A549 treated with RU486 at 1 μM for 4 hours (cell line): ENCODE data around the gene PLSCR3. TPM values are rescaled to one million over a fixed set of nuclear protein-coding genes. Genes with fewer than 3 reads are reported as not detected.

Source experiments
- total RNA-seq: library from RNA; stranded (reverse); fragments of 200-300 nt; extraction: Qiagen RNA extraction; gene quantifications from 5 replicates; pipeline ENCODE4 v1.2.3, GENCODE V29; 2022; ENCODE audit warnings: low read depth

Gene PLSCR3
- 35.0 to 47.4 TPM (median 36.8 TPM) in 5 replicates for total RNA-seq

DNA sequence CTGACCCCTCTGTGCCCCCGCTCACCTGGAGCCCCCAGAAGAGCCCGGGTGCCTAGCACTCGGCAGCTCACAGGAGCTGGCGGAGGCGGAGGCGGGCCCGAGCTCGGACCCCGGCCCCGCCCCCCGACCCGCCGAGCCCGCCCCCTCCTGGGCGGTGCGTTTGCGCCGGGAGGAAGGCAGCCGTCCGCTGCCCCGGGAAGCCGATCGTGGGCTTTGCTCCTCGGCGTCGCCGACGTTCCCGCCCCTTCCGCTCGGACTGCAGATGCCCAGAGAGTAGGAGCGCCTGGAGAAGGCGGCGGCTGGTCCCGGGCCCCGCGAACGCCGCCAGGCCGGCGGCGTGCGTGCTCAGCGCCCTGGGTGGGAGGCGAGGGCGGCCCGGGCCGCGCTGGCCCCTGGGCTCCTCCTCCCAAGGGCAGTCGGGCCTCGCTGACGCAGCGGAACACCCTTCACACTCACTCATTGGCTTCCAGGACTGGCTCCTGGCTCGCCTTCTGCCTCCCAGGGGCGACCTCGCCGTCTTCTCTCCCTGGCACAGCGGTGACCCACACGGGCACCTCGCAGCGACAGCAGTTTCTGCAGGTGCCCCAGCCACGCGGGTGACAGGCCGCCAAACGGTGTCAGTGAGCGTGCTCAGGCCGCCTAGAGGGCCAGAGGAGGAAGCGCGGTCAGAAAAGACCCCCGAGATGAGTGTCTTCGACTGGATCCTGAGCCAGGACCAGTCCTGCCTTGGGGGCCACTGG lies at the start of gene PLSCR3:
PLSCR3 (minus strand) TSS at position 74 of the 740 bp plus-strand sequence. CDS start 415 bp downstream, outside the sequence.

DNA sequence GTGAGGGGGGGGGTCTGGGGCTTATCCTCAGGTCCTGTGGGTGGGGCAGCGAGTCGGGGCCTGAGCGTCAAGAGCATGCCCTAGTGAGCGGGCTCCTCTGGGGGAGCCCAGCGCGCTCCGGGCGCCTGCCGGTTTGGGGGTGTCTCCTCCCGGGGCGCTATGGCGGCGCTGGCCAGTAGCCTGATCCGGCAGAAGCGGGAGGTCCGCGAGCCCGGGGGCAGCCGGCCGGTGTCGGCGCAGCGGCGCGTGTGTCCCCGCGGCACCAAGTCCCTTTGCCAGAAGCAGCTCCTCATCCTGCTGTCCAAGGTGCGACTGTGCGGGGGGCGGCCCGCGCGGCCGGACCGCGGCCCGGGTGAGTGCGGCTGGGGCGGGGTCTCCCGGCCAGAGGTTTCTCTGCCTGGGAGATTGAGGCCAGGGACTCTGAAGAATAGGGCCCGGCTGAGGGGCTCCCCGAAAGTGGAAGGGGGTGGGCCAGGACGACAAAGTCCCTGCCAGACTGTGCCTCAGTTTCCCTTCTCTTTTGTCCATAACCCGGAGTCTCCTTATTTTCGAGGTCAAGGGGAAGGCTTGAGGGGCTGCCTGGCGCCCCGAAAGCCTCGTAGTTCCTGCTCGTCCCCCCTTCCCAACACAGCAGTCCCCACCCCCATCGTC lies 45.3 kb upstream of the PLSCR3 start, which contains the start of gene FGF11:
FGF11 (plus strand) TSS at position 51 of the 651 bp plus-strand sequence; CDS start at position 160, 109 bp downstream.

DNA sequence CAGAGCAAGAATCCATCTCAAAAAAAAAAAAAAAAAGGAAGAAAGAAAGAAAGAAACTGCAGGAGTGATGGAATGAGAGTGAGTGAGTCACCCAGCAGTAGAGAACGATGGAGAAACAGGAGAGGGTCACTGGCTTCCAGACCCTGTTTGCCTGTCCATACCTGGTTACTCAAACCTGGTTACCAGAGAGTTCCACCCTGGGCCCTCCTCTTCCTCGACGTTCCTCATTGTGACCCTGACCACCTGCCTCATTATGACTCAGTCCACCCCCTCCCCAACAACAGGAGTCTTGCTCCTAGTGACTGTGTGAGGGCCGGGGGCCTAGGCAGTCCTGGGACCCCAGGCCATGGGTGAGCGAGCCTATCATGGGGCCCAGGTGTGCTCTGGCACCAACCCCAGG lies 34.2 kb upstream of the PLSCR3 start, which contains the start of gene SPEM3:
SPEM3 (plus strand) TSS at position 301 of the 400 bp plus-strand sequence; CDS start at position 347, 46 bp downstream.

DNA sequence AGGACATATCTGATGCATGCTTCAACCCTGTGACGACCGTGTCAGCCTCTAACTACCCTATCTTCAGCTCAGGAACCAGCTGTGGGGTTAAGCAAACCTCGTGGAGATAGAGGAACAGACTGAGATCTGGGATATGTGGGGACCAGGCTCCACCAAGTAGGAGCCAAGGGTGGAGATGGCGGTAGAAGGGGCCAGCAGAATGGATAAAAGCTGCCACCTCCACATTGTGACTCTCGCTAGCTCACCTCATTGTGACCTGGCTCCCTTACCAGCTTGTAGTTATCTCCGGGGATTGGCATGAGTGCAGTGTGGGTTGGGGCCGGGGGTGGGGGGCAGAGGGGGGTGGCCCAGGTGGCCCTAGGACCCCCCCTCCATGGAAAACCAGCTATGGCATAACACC lies 31.0 kb upstream of the PLSCR3 start, which contains the start of gene SPEM2:
SPEM2 (plus strand) TSS at position 301 of the 400 bp plus-strand sequence; CDS start at position 374, 73 bp downstream.

DNA sequence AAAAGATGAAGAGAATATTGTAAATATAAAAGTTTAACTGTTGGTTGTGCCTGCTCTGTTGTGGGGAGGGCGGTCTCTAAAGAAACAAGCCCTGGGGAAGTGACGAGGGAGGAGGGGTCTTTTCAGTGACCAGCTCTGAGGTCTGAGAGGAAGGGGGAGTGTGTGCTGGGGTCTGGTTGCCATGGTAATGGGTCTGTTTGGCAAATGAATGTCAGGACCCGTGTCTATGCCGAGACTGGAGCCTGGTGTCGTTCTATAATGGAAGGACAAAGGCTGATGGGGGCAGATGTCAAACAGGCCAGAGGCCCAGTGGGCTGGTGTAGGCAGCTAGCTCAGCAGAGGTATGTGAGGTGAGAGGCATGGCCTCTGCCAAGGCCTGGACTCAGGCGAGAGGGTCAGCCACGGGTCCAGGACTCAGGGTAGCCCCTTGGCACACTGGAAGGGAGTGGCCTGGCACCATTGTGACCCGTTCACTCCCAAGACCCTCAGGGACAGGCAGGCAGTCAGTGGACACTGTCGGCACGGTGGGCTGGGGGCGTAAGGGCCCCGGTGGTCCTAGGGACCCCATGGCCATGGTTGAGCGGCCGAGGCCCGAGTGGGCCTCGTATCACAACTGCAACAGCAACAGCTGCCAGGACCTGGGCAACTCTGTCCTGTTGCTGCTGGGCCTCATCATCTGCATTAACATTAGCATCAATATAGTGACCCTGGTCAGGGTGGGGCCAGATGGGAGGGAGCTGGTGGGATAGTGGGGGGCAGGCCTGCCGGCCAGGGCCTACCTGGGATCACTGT lies 25.7 kb upstream of the PLSCR3 start, which contains the start of gene SPEM1:
SPEM1 (plus strand) TSS at position 506 of the 792 bp plus-strand sequence; CDS start at position 567, 61 bp downstream.

DNA sequence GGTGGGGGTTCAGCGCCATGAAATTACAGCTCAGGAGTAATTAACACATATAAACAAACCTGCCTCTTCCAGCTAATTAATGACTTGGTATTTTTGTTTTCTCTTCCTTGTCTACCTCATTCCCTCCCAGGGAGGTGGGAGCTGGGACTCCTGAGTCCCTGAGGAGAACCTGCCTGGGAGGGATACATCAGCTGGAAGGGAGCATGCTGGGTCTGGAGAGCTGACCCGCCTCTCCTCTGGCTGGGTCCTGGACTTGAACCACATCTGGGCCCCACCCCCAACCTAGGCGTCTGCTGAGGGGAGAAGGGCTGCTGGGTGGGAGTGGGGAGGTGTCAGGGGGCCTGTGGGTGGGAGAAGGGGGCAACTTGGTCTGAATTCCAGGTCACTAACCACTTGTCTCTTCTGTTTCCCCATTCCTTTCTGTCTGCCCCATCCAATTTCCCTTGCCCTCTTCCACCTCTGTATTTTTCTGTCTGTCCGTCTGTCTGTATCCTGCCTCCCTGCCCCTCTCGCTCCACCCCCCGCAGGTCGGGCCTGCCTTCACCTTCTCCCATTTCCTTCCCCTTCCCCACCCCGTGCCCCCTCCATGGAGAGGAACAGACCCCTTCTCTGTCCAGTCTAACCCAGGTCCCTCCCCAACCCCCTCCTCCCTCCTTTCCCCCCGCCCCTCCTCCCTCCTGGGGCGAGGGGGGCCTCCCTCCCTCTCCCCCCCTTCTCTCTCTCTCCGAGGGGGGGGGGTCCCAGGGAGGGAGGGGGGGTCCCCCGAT lies 13.3 kb upstream of the PLSCR3 start, which contains the start of gene NLGN2:
NLGN2 (plus strand) TSS at position 361 of the 767 bp plus-strand sequence. CDS start 411 bp downstream, outside the sequence.

DNA sequence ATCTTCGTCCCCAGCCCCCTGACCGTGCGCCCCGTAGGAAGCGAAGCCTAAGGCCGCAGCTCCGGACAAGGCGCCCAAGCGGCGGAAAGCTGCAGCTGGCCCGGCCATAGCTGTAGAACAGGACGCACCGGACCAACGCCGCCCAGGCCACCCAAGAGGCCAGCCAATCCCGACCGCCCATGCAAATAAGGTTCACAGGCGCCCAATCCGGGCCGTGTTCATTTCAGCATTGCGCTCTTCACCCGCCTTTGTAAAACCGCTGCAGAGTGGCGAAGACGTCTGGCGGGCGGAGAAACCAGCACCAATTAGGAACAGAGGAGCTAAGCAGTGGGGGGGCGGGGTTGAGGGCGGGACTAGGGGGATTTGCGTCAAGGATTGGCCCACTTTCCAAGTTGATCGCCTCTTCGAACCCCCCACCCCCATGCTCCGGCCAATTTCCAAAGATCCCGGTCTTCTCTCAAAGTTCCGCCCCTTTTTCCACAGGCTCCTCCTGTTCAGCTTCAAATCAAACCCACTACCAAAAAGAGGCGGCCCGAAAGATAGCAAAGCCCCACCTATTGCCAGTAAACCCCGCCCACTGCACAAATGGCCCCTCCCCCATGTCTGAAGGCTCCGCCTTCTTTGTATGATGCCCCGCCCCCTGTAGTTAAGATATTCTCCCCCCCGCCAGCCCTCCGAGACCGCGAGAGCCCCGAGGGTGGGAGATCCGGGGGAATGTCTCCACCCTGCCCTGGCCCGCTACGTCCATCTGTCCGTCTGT lies 9.8 kb upstream of the PLSCR3 start, which contains the start of gene TMEM256:
TMEM256 (minus strand) TSS at position 121 of the 760 bp plus-strand sequence; CDS start at position 108, 13 bp downstream.

DNA sequence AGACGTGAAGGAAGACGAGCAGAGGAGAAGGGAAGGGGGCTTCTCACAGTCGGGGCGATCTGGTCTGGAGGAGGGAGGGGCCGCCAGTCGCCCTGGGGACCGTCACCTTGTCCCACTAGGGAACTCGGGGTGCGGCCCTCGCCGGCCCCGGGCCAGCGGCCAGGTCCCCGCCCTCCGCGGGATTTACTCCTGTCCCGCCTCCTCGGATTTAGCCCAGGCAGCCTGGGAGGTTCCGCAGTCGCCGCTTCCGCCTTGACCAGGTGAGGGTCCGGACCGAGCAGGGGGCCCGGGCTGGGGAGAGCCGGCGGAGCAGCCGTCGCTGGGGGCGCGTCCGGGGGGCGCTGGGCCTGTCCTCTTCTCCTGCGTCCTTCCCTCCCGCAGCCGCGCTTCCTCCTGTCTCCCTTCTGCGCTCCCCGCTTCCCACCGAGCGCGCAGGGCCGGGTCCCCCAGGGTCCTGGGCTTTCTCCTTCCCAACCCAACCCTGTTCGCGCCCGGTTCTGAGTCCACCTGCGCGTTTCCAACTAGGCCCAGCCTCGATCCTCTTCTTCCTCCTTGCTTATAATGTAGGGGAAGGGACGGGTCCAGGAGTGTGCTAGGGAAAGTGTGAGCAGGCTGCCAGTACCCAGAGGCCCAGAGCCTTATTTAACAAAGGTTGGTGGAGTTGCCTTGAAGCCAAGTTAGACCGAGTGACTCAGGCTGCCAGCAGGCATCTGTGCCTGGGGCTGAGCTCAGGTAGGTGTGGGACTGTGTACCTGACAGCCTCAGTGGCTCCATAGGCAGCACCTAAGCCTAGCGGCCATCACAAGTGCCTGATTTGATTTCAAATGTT lies 13.3 kb downstream of the PLSCR3 start, which contains the start of gene TNK1:
TNK1 (plus strand) TSS at position 235 of the 829 bp plus-strand sequence. CDS start 1,838 bp downstream, outside the sequence.

DNA sequence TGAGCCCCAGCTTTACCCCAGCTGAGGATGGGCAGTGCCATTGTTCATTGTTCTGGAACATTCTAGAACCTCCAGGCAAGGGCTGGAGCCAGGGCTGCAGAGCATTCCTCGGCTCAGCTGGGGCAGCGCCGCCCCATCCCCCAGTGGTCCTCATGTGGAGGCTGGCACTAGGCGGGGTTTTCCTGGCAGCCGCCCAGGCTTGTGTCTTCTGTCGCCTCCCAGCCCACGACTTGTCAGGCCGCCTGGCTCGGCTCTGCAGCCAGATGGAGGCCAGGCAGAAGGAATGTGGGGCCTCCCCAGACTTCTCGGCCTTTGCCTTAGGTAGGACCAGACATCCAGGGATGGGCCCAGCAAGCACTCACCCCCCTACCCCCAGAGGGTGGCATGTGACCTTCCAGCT lies 39.3 kb downstream of the PLSCR3 start, which contains the start of gene TMEM95:
TMEM95 (plus strand) TSS at position 104 of the 400 bp plus-strand sequence; CDS start at position 153, 49 bp downstream.

DNA sequence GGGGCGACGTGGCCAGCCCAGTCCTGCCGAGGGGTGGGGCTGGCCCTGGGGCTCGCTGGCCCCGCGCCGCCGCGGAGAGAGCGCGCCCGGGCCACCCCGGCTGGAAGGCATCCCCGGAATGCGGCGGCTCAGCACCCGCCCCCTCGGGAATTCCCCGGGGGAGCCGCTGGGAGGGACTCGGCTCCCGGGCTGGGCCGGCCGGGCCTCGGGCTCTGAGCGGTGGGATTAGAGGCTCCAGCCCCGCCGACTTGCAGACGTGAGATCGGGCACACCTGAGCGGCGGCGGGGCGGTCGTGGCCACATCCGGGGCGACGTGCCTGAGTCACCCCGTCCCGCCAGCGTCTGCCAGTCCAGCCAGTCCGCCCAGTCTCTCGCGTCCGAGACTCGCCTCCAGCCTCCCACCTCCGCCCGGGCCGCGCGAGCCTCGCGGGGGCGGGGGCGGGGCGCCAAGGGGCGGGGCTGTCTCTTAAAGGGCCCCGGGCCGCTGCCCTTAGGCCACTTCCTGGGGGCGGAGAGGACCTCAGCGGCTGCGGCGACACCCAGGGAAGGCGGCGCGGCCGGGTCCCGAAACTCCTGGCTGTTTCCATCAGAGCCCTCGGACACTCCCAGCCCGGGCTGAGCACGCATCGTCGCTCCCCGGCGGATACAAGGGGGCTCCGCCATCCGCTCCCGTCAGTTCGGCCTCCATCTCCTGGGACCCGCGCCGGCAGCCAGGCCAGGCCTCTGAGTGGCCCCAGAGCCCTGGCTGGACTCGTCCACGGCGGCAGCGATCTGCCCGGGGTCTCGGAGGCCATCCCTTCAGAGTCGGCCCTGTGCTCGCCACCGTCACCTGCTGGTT lies 42.4 kb downstream of the PLSCR3 start, which contains the start of gene KCTD11:
KCTD11 (plus strand) TSS at position 498 of the 838 bp plus-strand sequence.

Other genes starting within 250 kb of the PLSCR3 start
- 1.0 to 1.5 TPM (median 1.3 TPM) in 5 replicates for gene ASGR1, start 215.2 kb downstream of the PLSCR3 start, total RNA-seq
- gene DLG4, start 174.7 kb downstream of the PLSCR3 start, total RNA-seq: 7.2 to 10.7 TPM (median 8.9 TPM) in 5 replicates
- 373 to 531 TPM (median 506 TPM) in 5 replicates for gene ACADVL, start 174.6 kb downstream of the PLSCR3 start, total RNA-seq
- gene DVL2, start 160.0 kb downstream of the PLSCR3 start, total RNA-seq: 26.1 to 39.5 TPM (median 37.0 TPM) in 5 replicates
- gene PHF23, start 155.1 kb downstream of the PLSCR3 start, total RNA-seq: 82.3 to 110 TPM (median 92.2 TPM) in 5 replicates
- gene GABARAP, start 152.1 kb downstream of the PLSCR3 start, total RNA-seq: 678 to 759 TPM (median 700 TPM) in 5 replicates
- 210 to 241 TPM (median 229 TPM) in 5 replicates for gene CTDNEP1, start 142.8 kb downstream of the PLSCR3 start, total RNA-seq
- gene ELP5, start 142.3 kb downstream of the PLSCR3 start, total RNA-seq: 110 to 138 TPM (median 124 TPM) in 5 replicates
- gene CLDN7, start 132.0 kb downstream of the PLSCR3 start, total RNA-seq: 0.57 to 1.5 TPM (median 0.71 TPM) in 5 replicates
- 0.07 to 0.29 TPM (median 0.17 TPM) in 5 replicates for gene SLC2A4, start 112.8 kb downstream of the PLSCR3 start, total RNA-seq
- 0.32 to 0.80 TPM (median 0.41 TPM) in 5 replicates for gene YBX2, start 99.9 kb downstream of the PLSCR3 start, total RNA-seq
- 1,703 to 1,867 TPM (median 1,727 TPM) in 5 replicates for gene EIF5A, start 86.9 kb downstream of the PLSCR3 start, total RNA-seq
- gene GPS2, start 79.2 kb downstream of the PLSCR3 start, total RNA-seq: 86.5 to 109 TPM (median 99.7 TPM) in 5 replicates
- 21.8 to 31.5 TPM (median 27.2 TPM) in 5 replicates for gene NEURL4, start 65.2 kb downstream of the PLSCR3 start, total RNA-seq
- 0.74 to 8.9 TPM (median 4.6 TPM) in 5 replicates for gene ACAP1, start 58.0 kb downstream of the PLSCR3 start, total RNA-seq
- 10.7 to 15.4 TPM (median 12.9 TPM) in 5 replicates for gene KCTD11, start 42.4 kb downstream of the PLSCR3 start, total RNA-seq
- gene TMEM95, start 39.4 kb downstream of the PLSCR3 start, total RNA-seq: not detected in 5 replicates
- gene TNK1, start 13.4 kb downstream of the PLSCR3 start, total RNA-seq: 1.5 to 2.1 TPM (median 1.9 TPM) in 5 replicates
- gene TMEM256, start 9.6 kb upstream of the PLSCR3 start, total RNA-seq: 183 to 235 TPM (median 214 TPM) in 5 replicates
- 13.0 to 21.8 TPM (median 16.6 TPM) in 5 replicates for gene NLGN2, start 13.3 kb upstream of the PLSCR3 start, total RNA-seq
- gene SPEM1, start 25.8 kb upstream of the PLSCR3 start, total RNA-seq: not detected in 5 replicates
- 0.08 TPM in 1 of 5 replicates, not detected in the others for gene SPEM2, start 31.1 kb upstream of the PLSCR3 start, total RNA-seq
- gene SPEM3, start 34.3 kb upstream of the PLSCR3 start, total RNA-seq: not detected in 5 replicates
- 8.7 to 15.2 TPM (median 12.6 TPM) in 5 replicates for gene TMEM102, start 40.9 kb upstream of the PLSCR3 start, total RNA-seq
- gene FGF11, start 45.0 kb upstream of the PLSCR3 start, total RNA-seq: 0.74 to 1.4 TPM (median 1.2 TPM) in 5 replicates
- 5.7 to 8.0 TPM (median 7.2 TPM) in 5 replicates for gene CHRNB1, start 50.5 kb upstream of the PLSCR3 start, total RNA-seq
- 17.8 to 24.3 TPM (median 22.7 TPM) in 5 replicates for gene ZBTB4, start 85.1 kb upstream of the PLSCR3 start, total RNA-seq
- gene SLC35G6, start 86.9 kb upstream of the PLSCR3 start, total RNA-seq: not detected in 5 replicates
- gene POLR2A, start 89.8 kb upstream of the PLSCR3 start, total RNA-seq: 62.1 to 84.5 TPM (median 77.7 TPM) in 5 replicates
- gene TNFSF12, start 154.5 kb upstream of the PLSCR3 start, total RNA-seq: 8.8 to 13.0 TPM (median 10.7 TPM) in 5 replicates
- 0.72 to 1.5 TPM (median 1.1 TPM) in 5 replicates for gene TNFSF13, start 164.2 kb upstream of the PLSCR3 start, total RNA-seq
- 93.8 to 107 TPM (median 95.9 TPM) in 5 replicates for gene SENP3, start 167.4 kb upstream of the PLSCR3 start, total RNA-seq
- 31.7 to 44.5 TPM (median 39.7 TPM) in 5 replicates for gene CD68, start 185.1 kb upstream of the PLSCR3 start, total RNA-seq
- gene MPDU1, start 189.3 kb upstream of the PLSCR3 start, total RNA-seq: 117 to 140 TPM (median 122 TPM) in 5 replicates
- gene SOX15, start 195.6 kb upstream of the PLSCR3 start, total RNA-seq: 0.16 to 0.30 TPM (median 0.19 TPM) in 5 replicates
- gene FXR2, start 220.4 kb upstream of the PLSCR3 start, total RNA-seq: 52.7 to 63.1 TPM (median 62.0 TPM) in 5 replicates
- gene SAT2, start 233.3 kb upstream of the PLSCR3 start, total RNA-seq: 70.6 to 108 TPM (median 81.7 TPM) in 5 replicates
- gene SHBG, start 235.6 kb upstream of the PLSCR3 start, total RNA-seq: 0.47 to 0.70 TPM (median 0.64 TPM) in 5 replicates